Stimulated activated CD4-positive, alpha-beta T cell treated with anti-CD3 and anti-CD28 coated beads, Interleukin-1b, Interleukin-23, amount 100 ng/mL, for 4 hours (primary cell): ENCODE data around the gene CHCHD6.

Experiments
- DNase-seq, 2 donors: peaks; one replicate each; pipeline ENCODE4 v3.0.0-alpha.2; 2020; ENCODE audit warnings: low read depth in 2 of 2

CHCHD6 gene

DNA sequence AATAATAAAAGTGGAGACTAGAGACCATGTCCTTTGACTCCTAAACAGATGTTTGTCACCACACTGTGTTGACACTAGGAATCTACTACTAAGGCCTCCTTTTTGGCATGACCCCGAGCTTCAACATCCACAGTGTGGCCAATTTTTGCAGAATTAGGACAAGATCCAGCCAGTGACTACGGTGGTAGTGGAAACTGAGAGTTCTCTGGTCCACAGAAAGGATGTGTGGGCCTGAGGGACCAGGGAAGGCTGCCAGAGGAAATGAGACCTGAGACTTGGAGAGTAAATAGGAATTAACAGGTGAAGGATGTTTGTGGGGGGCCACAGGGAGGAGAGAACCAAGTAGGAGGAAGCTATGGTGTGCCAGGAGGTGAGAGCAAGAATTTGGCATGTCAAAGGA, 122.7 kb downstream of the CHCHD6 start:
- DNase-seq: no peak

DNA sequence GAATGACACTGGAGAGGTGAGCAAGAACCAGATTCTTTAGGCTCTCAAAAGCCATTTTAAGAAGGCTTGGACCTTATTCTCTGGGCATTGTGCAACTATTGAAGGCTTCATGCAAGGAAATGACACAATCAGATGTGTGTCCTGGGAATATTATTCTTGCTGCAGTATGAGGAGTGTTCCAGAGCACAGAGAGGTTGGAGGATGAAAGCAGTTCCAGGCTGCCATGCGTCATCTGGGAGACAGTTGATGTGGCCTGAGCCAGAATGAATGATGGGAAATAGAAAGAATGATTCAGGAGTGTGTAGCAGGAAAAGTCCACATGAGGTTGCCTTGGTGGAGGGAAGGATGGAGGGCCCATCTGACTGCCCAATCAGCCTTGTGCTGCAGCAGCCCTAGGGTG, 123.1 kb downstream of the CHCHD6 start:
- DNase-seq: no peak

DNA sequence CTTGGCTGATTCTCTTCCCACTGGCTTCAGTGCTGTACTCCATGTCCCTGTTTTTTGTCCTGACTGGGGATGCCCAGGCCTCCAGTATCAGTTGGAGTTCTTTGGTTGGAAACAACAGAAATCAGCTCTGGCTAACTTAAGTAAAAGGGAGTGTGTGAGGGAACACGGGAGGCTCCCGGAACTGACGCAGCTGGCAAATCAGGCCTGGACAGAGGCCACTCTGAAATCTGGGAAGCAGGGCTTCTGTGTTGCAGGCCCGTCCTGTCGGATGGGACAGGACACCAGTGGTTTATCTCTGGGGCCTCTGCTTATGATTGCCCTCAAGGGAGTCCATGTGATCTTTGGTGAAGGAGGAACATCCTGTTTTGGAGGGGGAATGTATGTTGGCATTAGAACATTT, 124.3 kb downstream of the CHCHD6 start:
- DNase-seq: no peak

DNA sequence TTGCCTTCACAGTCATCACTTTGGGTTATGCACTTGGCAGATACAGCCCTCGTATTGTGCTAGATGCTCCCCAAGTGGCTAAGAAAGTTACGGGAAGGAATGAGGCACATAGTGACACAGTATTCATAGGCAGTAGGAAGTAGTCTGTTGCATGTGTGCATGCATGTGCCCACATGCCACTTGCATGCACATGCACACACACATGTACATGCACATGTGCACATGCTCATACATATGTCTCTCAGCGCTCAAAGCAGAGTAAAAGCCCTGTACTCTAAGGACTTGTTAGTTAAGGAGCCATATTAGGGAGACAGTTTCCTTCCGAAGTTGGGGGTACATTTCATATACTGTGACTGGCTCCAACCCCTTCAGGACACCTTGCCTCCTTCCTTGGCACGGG, 128.9 kb downstream of the CHCHD6 start:
- no peak for DNase-seq

DNA sequence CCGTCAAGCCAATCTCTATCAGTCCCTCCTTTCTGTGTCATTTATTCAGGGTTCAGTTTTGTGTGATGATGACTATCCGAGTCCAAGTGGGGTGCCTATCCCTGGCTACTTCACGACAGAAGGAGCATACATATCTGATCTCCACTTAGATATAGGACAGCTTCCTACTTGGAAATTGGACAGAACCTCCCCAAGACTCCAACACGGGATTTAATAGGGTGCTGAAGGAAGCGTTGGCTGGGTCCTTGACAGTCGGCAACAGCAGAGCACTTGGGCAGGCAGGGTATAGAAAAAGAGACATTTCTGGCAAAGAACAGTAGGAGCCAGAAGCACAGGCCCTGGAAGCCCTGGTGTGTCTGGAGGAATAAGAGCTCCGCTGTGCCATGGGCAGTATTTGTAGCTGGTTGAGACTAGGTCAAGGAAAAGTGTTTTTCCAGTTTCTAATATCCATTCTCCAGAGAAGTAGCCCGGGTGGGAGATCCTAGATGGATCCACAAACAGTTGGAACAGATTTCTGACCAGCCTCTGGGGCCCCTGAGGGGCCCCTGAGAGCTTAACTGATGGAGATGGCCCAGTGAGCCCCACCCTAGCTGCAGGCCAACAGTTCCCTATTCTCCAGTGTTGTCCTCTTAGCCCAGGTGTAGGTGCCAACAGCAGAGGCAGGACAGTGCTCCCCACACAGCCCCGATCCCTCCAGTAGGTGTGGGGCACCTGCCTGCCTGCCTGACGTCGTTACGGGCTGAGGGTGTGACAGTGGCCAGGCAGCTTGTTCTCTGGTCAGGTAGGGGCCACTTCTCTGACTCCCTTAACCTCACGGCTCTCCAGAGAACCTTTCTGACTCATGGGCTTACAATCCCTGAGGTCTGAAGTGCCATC, 130.8 kb downstream of the CHCHD6 start:
- DNase-seq: no peak

DNA sequence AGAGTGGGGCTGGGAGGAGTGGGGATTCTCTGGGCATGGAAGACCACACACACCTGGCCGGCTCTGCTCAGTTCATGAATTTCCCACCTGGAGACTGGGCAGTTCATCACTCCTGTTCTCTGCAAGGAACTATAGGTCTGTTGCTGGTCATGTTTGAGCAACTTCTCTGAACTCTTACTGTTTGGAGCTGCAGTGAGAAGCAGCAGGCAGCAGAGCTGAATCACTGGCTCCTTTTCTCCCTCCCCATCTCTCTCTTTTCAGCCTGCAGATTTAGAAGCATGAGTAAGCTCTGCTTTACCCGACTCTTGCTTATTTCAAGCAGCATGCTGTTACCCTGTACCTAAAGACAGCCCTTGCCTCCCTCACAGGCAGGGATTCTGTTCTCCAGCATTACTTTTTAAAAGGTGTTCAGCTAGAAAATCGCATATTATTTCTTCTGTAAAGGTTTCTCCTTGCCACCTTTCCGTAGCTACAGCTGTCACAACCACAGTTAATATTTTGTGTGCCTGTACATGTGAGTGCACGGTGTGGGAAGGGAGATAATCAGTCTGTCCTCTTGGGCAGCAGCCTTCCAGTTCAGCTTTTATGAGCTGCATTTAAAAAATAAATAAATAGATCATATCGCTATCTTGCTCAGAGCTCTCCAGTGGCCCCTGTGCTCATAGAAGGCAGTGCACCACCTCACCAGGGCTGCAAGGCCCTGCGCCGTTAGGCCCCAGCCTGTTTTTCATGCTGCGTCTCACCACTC, 131.6 kb downstream of the CHCHD6 start:
- no peak for DNase-seq

DNA sequence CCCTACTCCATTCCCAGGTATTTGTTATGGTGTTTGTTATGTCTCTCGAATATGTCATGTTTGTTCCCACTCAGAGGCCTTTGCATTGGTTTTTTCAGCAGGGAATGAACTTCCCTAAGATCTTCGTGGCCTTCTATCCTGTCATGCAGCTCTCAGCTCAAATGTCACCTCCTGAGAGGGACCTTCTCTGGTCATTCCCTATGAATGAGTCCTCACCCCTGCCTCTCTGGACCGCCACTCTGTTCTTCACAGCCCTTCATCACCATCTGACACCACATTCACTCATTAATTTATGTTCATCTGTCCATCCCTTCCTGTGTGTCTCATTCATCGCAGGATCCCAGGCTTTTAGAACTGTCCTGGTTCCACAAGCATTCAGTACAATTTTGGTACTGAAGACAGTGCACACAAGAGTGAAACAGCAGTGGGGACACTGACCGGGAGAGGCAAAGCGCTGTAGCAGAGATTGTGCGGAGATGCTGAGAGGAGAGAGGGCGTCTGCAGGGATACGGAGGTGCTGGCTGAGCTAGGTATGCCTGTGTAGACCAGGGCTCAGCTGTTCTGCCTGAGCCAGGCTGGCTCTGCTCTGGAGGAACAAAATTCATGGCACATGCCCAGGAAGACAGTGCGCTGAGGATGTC, 132.3 kb downstream of the CHCHD6 start:
- DNase-seq: no peak

DNA sequence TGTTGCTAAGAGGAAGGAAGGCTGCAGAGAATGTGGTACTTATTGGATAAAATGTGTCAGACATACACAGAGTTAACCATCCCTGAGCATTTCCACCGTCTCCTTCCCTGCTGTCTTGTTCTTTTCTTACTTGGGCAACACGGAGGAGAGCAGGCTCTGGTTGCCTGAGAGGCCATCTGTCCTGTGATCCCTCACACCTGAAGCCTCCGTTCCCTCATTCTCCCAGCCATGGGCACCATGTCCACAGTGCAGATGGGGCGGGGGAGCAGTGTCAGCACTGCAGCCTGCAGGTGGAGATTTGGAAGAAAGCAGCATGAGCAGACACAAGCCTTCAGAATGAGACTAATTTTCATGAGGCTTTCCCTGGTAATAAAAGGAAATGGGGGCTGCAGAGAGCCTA, 133.7 kb downstream of the CHCHD6 start:
- DNase-seq: no peak

DNA sequence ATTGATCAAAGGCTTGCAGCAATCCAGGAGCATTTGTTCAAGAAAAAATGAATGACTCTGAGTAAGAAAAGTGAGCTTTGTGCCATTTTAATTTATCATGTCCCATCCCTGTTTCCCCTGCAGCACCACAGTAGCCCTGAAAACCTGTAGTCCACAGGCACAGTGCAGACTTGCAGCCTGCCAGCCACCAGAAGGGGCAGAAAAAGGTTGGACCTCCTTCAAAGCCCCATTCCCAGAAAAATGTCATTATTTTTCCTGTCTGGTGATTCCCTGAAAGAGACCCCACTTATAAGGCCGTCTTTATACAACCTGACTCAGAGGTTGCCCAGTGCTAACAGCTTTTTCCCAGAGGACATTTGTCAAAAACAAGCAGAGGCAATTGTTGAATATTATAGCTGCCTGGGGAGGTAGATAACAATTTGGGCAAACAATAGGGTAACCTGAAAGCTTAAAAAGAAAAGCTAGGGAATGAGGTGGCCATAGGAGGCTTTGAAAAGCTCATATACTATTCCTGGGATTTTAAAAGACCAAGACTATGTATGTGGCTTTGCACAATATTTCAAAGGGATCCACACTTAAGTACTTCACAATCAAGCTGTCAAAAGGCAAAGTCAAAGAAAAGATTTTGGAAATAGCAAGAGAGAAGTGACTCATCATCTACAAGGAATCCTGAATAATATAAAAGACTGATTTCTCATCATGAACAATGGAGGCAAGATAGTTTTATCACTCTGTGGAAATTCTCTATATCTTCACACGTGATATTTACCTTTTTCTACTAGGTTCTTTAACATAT, 142.1 kb downstream of the CHCHD6 start:
- no peak for DNase-seq

DNA sequence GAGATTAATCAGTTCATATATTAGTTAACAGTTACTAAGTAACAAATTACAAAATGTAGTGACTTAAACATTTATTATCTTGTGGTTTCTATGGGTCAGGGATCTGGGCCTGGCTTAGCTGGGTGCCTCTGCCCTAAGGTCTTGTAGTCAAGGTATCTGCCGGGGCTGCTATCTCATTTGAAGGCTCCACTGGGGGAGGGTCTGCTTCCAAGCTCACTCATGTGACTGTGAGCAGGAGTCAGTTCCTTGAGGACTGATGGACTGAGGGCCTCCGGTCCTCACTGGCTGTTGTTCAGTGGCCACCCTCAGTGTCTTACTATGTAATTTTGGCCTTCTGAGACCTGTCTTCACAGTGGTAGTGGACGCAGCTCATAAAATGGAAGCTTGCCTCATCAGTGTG, 143.0 kb downstream of the CHCHD6 start:
- DNase-seq: no peak

DNA sequence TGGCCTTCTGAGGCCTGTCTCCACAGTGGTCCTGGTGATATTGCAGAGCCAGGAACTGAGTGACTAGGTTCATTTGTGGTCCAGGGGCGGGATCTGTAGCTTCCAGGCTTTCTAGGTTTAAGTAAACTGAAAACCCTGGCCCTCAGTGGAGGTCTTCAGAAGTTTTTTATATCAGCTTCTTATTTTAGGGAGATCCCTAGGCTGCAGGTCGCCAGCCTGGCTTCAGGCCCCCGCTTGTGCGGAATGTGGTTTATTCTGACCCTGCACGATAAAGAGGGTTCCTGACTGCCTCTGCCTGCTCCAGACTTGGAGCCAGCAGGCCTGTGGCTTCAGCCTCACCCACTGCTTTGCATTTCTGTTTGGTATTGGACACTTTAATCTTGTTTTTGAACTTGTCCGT, 145.0 kb downstream of the CHCHD6 start:
- no peak for DNase-seq

DNA sequence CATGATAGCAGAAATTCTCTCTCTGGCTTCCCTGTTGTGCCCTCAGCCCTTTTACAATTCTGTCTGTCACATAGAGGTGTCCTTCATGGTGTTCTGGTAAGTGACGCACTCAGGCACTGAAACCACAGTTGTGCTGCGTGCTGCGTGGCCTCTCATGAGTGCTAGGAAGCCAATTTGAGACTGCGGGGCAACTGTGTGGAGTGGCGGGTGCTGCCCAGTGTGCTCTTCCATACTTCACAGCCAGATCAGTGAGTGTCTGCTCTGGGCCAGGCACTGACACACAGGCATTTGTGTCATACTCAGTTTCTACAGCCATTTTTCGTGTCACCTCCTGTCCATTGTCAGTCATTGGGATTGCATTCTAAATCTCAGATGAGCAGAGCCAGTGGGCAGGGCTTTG, 145.7 kb downstream of the CHCHD6 start:
- DNase-seq: no peak

DNA sequence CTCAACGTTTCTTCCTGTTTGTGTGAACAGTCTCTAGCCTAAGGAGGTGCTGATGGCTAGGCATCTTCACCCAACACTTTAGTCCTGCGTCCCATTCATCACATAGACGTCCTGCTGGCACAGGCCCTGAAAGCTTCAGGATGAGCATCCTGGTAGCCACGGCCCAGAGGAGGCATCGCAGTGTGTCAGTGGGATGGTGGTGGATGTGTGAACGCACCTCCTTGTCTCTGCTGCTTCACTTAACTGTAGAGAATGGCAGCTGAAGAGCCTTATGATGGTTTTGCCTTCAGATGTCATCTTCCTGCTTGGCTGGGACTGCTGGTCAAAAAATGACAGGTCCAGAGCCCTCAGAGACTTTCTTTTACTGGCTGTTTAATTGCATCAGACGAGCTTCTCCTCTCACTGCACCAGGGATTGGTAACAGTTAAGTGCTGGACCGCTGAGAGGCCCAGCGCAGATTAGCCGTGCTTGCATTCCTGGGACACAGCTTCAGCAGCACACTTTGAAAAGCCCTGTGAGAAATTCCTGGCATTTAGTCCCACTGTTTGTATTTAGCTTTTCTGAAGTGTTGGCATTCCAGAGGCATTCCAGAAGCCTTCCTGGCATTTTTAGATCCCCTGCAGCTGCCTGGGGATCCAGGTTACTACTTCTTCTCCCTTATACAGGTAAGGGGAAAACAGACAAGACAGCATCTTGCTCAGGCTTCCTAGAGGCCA, 146.5 kb downstream of the CHCHD6 start:
- DNase-seq: no peak

DNA sequence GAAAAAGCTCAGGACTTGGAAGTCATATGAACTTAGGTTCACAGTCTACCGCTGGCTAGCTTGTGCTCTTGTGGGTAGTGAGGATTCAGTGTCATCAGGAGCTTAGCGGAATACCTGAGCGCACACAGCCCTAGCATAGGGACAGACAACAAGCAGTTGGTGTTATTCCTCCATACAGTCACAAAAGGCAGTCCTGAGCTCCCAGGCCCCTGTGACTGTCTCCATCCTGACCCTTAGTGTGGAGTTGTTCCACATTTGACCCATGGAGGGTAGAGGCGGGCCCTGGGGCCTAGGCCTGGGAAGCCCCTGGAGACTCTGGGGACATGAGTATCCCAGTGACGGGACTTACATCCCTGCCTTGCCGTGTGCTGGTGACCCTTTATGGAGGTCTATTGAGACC, 147.3 kb downstream of the CHCHD6 start:
- DNase-seq: no peak

DNA sequence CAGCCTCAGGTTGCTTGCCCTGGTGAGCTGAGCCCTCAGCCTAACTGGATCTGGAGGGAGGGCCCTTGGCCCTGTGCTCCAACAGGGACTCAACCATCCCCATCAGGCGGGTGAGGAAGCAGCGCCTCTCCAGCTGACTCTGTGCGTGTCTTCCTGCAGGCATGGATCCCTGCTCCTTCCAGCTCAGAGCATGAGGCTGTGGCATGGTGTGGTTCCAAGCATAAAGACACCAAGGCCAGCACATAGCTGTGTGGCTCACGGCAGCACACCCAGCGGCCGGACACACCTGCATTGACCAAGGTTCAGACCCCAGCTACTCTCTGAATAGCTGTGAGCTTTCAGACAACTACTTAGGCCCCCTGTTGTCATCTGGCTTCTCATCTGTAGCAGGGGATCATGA, 147.9 kb downstream of the CHCHD6 start:
- no peak for DNase-seq

DNA sequence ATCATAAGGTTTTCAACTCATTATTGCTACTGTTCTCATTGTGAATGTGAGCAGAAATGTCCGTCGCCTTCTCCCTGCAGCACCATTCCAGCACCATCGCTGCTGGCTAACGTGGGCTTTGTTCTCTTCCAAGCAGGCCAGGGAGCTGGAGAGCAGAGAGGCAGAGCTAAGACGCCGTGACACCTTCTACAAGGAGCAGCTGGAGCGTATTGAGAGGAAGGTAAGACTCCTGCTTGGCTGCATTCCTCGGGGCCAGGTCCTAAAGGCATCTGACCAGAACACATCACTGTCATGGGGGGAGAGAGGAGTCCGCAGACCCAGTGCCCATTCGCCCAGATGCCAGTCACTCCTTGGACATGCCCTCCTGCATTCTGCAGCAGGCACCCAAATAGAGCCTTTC, 148.5 kb downstream of the CHCHD6 start:
- DNase-seq: no peak

DNA sequence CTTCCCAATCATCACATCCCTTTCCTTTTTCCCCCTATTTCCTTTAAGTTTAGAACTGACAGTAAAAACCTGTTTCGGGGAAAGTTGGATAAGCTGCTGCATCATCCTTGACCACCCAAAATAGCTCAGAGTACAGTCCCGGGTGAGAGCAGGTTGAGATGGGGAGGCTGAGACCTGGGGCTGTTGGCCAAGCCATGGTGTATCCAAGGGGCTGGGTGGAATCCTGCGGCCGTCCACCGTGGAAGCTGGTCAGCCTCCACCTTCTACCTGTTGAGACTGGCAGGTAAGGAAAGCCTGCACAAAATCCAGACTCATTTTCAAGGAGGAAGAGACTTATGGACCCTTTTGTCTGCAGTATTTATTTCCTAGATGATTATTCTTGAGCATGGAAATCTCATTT, 150.6 kb downstream of the CHCHD6 start:
- no peak for DNase-seq

DNA sequence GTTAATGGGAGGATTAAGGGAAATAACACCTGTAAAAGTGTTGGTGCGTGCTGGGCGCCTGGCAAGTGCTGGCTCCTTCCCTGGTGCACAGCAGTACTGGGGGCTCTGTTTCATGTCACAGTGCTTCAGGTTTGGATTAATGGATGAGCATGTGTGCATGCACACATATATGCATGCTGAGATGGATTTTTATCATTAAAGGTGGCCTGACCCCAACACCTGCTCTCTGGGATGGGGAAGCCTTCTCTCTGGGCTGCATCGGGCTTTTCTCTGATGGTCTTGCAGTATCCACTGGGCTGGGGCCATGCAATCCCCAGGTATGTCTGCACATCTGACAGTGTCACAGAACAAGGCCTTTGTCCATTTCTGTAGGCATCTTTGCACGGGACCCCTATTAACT, 151.3 kb downstream of the CHCHD6 start:
- DNase-seq: no peak

DNA sequence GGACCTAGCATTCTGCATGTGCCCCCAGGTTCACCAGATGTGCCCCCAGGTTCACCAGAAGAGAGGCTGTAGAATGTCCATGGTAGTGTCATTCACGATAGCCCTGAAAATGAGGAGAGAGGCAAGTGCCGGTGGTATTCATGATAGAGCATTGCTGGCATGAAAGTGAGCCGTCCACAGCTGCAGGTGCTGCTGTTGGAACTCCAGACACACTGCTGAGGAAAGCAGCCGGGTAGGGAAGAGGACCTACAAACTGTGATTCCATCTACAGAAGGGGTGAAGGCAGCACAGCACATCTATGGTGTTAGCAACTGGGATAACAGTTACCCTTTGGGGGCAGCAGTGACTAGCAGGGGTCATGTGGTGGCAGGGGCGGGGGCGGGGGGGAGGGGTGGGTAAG, 153.9 kb downstream of the CHCHD6 start:
- no peak for DNase-seq

DNA sequence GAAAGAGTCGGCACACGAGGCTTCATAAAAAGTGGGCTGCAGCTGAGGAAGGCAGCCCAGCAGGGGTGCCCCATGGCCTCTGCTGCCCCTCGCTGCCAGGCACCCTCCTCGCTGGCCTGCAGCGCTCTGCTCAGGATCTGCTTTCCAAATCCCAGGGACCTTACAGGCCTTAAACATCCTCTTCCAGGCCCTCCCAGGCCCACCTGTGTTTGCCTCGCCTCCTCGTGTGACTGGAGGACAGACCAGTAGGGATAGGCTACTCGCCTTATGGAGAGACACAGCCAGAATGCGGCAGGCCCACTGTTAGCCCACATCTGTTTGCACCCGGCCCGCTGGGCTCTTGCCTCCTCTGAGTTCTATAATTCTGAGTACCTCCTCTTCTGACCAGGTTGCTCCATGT, 154.4 kb downstream of the CHCHD6 start:
- DNase-seq: no peak

DNA sequence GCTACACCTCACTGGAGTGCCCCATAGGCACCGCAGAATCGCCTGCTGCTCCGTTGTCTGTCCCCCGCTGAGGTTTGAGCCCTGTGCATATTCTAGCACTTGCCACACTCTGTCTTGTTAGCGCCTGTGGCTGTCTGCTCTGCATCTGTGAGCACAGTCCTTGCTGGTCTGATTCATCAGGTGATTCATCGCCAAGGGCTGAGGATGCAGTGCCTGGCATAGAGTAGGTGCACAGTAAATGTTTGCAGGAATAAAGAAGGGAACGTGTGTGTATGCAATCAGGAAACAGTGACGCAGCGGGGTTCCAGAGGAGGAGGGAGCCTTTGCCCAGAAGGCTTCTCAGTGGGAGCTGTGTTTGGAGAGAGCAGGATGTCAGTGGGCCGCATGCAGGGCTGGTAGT, 154.8 kb downstream of the CHCHD6 start:
- DNase-seq: no peak
